ENCODE results near the gene PPID. TPM values are rescaled to one million over a fixed set of nuclear protein-coding genes. Genes with fewer than 3 reads are reported as not detected.

The PPID gene
- total and polyA plus RNA-seq, 2 of the 13 experiments (the other 11 are each of a cell fraction or from before 2014, with no cell fraction given) = 15.4 to 63.4 TPM

DNA sequence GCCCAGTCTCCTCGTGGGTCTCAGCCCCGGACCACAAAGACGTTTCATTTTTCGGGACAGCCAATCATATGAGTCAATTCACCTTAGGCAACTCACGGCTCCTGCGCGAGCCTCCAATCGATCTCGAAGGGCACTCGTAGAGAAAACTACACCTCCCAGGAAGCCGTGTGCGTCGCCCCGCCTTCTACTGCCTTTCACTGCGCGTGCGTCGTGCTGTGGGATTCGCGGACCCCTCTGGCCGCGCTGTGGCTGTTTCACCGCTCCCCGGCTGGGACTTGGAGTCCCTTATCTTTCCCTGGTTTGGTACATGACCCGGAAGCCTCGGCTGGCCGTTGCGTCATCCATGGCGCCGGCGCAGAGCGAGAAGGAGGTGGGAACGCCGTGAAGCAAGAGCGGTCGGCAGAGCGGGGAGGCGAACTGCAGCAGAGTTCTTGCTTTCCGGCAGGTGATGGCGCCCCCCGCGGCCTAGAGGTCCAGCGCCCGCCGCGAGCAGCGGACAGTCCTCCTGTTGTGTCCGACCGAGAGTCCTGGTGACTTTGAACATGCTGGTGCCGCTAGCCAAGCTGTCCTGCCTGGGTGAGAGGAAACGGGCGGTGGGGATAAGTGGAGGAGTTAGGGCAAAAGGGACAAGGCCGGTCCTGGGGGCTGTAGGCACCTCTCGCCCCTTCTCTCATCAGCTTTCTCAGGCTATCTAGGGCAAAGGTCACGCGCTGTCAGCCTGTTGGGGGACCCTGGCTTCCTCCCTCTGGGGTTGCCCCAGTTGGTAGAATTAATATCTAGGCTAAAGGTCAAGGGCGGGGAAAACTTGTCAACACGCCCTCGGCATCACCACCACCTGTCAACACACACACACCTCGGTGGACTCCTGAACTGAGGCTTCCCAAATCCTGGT is 51.0 kb downstream of the PPID start, which contains the start of gene ETFDH (continued):
- TF ChIP-seq, protein P1, sequence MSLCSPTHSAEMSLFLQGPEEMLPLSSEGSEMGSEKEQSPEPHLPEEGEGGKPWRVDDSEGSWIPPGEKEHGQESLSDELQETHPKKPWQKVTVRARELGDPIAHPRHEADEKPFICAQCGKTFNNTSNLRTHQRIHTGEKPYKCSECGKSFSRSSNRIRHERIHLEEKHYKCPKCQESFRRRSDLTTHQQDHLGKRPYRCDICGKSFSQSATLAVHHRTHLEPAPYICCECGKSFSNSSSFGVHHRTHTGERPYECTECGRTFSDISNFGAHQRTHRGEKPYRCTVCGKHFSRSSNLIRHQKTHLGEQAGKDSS (CRISPR knock-in tag; IDR thresholded peaks at IDR 0.05; ENCODE audit: borderline replicate concordance, low read depth) = no peak
- TF ChIP-seq ARHGAP35 (CRISPR knock-in tag; IDR thresholded peaks at IDR 0.05; ENCODE audit: borderline replicate concordance) (0 out of 2 replicates have a peak, but pooled peaks have one; percentile 34), ZNF773 (CRISPR knock-in tag; IDR thresholded peaks at IDR 0.05; ENCODE audit: borderline replicate concordance) (0 out of 2 replicates have a peak, but pooled peaks have one; percentile 14), ZNF703 (CRISPR knock-in tag; IDR thresholded peaks at IDR 0.05; ENCODE audit: borderline replicate concordance) (0 out of 2 replicates have a peak, but pooled peaks have one; percentile 69), RORA (CRISPR knock-in tag; IDR thresholded peaks at IDR 0.05) (no peak), CCDC6 (CRISPR knock-in tag; IDR thresholded peaks at IDR 0.05) (peak; percentile 88; the same call in 1 of the 2 replicates), JUN (CRISPR knock-in tag; IDR thresholded peaks at IDR 0.05) (no peak), ZNF652 (CRISPR knock-in tag; IDR thresholded peaks at IDR 0.05; ENCODE audit: borderline replicate concordance, low read depth) (no peak), ATF7-NPFF (CRISPR knock-in tag; IDR thresholded peaks at IDR 0.05; ENCODE audit: low read depth) (peak; percentile 73), EED (CRISPR knock-in tag; IDR thresholded peaks at IDR 0.05) (no peak; the same call in 1 of the 2 replicates), YEATS2 (CRISPR knock-in tag; IDR thresholded peaks at IDR 0.05; ENCODE audit: borderline replicate concordance) (peak; percentile 91), ZNF615 (CRISPR knock-in tag; IDR thresholded peaks at IDR 0.05; ENCODE audit: borderline replicate concordance) (no peak), POLR2A (IDR thresholded peaks at IDR 0.05; ENCODE audit: insufficient read depth in 1 of 2, low read depth in 2 of 2, low read length in 2 of 2) (peak; percentile 52 to 57)
- TF ChIP-seq, protein P2, sequence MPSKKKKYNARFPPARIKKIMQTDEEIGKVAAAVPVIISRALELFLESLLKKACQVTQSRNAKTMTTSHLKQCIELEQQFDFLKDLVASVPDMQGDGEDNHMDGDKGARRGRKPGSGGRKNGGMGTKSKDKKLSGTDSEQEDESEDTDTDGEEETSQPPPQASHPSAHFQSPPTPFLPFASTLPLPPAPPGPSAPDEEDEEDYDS (CRISPR knock-in tag; IDR thresholded peaks at IDR 0.05) = peak; percentile 68
- TF ChIP-seq, protein P3, sequence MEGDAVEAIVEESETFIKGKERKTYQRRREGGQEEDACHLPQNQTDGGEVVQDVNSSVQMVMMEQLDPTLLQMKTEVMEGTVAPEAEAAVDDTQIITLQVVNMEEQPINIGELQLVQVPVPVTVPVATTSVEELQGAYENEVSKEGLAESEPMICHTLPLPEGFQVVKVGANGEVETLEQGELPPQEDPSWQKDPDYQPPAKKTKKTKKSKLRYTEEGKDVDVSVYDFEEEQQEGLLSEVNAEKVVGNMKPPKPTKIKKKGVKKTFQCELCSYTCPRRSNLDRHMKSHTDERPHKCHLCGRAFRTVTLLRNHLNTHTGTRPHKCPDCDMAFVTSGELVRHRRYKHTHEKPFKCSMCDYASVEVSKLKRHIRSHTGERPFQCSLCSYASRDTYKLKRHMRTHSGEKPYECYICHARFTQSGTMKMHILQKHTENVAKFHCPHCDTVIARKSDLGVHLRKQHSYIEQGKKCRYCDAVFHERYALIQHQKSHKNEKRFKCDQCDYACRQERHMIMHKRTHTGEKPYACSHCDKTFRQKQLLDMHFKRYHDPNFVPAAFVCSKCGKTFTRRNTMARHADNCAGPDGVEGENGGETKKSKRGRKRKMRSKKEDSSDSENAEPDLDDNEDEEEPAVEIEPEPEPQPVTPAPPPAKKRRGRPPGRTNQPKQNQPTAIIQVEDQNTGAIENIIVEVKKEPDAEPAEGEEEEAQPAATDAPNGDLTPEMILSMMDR (CRISPR knock-in tag; IDR thresholded peaks at IDR 0.05) = peak; percentile 99
- TF ChIP-seq, protein P4, sequence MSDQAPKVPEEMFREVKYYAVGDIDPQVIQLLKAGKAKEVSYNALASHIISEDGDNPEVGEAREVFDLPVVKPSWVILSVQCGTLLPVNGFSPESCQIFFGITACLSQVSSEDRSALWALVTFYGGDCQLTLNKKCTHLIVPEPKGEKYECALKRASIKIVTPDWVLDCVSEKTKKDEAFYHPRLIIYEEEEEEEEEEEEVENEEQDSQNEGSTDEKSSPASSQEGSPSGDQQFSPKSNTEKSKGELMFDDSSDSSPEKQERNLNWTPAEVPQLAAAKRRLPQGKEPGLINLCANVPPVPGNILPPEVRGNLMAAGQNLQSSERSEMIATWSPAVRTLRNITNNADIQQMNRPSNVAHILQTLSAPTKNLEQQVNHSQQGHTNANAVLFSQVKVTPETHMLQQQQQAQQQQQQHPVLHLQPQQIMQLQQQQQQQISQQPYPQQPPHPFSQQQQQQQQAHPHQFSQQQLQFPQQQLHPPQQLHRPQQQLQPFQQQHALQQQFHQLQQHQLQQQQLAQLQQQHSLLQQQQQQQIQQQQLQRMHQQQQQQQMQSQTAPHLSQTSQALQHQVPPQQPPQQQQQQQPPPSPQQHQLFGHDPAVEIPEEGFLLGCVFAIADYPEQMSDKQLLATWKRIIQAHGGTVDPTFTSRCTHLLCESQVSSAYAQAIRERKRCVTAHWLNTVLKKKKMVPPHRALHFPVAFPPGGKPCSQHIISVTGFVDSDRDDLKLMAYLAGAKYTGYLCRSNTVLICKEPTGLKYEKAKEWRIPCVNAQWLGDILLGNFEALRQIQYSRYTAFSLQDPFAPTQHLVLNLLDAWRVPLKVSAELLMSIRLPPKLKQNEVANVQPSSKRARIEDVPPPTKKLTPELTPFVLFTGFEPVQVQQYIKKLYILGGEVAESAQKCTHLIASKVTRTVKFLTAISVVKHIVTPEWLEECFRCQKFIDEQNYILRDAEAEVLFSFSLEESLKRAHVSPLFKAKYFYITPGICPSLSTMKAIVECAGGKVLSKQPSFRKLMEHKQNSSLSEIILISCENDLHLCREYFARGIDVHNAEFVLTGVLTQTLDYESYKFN (CRISPR knock-in tag; conservative IDR thresholded peaks at IDR 0.05) = peak; percentile 69
- TF ChIP-seq, protein P5, sequence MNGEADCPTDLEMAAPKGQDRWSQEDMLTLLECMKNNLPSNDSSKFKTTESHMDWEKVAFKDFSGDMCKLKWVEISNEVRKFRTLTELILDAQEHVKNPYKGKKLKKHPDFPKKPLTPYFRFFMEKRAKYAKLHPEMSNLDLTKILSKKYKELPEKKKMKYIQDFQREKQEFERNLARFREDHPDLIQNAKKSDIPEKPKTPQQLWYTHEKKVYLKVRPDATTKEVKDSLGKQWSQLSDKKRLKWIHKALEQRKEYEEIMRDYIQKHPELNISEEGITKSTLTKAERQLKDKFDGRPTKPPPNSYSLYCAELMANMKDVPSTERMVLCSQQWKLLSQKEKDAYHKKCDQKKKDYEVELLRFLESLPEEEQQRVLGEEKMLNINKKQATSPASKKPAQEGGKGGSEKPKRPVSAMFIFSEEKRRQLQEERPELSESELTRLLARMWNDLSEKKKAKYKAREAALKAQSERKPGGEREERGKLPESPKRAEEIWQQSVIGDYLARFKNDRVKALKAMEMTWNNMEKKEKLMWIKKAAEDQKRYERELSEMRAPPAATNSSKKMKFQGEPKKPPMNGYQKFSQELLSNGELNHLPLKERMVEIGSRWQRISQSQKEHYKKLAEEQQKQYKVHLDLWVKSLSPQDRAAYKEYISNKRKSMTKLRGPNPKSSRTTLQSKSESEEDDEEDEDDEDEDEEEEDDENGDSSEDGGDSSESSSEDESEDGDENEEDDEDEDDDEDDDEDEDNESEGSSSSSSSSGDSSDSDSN (CRISPR knock-in tag; IDR thresholded peaks at IDR 0.05) = peak; percentile 92

All from HepG2 (cell line).